GM19395 (cell line): ENCODE measurements around the gene KLHL29.

ENCODE experiments used
- ATAC-seq: cut with Tn5 transposase; IDR thresholded peaks from one replicate; pipeline ENCODE4 v1.9.1; 2021; ENCODE audit warnings: mild to moderate bottlenecking, moderate library complexity; ENCODE audit not compliant: unreplicated experiment

Gene KLHL29

DNA sequence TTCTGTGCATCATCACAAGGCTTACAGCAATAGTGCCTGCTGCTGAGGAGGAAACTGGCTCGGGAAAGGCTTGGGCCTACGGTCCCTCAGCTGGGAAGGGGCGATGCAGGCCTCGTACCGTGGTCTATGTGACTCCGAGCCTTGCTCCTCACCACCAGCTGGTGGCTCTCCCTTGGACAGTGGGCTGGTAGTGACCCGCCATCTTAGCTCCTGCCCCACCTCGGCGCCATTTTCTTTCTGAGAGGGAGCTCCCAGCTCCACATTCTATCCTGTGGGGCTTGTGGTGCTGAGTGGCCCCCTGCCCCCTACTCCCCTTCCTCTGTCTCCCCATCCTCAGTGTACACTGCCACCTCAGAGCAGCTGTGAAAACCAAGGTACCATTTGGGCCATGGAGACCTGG lies 255.7 kb downstream of the KLHL29 start:
- no peak for ATAC-seq

GRCh38 chr2:23642516-23642915 lies 257.5 kb downstream of the KLHL29 start:
- ATAC-seq = no peak

DNA sequence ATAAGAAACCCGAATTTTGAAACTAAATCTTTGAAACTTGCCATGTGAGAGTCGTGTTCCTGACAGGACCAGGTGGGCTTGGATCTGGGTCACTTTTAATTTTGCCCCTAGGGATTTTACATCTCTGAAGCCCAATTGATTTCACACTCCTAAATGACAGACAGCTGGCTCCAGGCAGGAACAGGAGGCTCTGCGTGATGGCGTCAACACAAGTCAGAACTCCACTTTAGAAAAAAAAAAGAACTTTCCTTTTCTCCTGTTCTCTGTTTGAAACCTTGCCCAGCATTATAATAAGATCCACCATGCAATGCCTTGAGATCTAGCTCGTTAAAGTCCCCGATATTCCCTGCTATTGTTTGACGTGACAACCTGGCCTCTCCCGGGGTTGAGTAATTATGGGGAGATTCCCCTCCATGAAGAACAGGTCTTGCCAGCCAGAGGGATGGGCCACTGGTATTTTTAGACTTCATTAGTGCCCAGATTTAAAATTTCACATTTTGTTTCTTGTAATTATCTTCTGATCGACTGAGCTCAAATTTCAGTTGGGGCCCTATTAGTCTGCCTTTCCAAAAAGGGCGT lies 260.3 kb downstream of the KLHL29 start:
- no peak for ATAC-seq

- ATAC-seq = no peak
Measured at GRCh38 chr2:23647563-23647962, 262.6 kb downstream of the KLHL29 start.

DNA sequence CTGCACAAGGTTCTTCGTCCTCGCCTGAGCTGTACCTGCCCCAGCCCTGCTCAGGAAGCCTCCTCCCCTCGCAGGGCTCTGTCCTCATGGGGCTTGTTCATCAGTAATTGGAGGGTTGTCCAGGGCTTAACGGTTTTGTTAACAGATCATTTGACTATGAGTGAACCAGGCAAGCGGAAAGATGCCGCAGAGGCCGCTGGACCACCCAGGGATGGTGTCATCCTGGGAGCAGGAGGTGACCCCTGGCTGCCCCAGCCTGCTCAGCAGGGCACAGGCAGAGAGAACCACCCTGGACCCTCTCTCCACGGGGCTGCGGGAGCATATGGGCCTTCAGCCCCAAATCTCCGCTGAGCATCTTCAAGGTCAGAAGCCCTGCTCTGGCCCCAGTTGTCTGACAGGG lies 264.3 kb downstream of the KLHL29 start:
- ATAC-seq = no peak

DNA sequence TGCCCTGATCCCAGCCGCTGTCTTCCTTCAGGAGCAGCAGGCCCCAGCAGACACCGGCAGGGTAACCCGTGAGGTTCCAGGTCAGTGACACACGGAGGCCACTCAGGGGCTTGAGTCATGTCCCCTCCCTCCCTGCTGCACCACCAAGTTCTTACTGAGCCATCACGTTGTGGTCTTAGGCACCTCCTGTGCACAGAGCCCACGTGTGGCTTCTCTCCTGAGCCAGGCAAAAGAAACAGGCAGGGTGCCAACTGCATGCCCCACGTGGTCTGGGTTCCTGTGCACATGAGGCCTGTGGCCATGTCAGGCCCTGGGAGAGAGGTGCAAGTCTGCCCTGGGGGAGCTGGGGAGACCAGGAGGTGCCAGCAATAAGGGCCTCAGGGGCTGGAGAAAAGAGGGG lies 264.8 kb downstream of the KLHL29 start:
- no peak for ATAC-seq

DNA sequence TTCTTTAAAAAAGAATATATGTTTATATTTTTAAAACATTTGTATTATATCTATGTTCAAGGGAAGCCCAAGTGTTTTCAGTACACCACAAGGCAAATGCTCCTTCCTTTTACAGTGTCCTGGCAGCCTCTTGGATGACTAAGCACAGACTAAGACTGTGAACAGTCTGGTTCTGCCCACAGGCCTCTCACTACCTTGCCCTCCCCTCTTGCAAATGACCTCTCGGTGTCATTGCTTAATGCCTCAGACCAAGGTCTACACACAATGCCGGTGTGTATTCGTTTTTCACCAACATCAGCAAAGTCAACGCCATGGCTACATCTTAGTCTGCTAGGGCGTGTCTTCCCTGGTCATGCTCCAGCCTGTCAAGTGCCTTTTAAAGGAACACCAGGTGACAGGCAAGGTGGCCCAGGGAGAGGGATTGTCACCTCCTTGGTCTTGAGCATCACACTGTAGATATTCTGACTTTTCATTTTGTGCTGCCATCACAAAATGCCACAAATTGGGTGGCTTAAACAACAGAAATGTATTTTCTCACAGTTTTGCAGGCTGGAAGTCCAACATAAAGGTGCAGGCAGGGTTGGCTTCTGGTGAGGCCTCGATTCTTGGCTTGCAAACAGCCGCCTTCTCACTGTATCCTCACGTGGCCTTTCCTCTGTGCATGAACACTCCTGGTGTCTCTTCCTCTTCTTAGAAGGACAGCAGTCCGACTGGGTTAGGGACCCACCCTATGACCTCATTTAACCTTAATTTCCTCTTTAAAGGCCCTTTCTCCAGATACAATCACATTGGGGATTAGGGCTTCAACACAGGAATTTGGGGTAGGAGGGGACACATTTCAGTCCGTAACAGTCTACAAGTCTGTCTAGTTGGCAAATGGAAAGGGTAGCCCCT lies 266.5 kb downstream of the KLHL29 start:
- no peak for ATAC-seq

DNA sequence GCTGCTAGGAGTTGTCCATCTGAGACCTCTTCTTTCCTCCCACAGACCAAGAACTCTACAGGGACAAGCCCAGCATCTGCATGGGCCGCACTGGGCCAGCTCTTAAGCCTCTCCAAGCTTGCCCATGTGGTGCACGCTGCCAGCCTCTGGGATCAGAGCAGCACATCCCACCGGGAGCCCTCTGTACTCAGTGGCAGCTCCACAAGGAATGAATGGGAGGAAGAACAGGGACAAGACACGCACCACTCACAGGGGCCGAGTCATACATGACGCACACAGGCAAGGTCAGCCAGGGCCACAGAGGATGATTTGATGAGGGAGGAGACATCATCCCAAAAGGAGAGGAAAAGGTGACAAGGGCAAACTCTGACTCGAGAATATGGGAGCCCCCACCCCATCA lies 268.3 kb downstream of the KLHL29 start:
- no peak for ATAC-seq

- no peak for ATAC-seq
Measured at GRCh38 chr2:23654756-23655155, 269.8 kb downstream of the KLHL29 start.

- ATAC-seq = no peak
Measured at GRCh38 chr2:23655934-23656596, 271.1 kb downstream of the KLHL29 start.

DNA sequence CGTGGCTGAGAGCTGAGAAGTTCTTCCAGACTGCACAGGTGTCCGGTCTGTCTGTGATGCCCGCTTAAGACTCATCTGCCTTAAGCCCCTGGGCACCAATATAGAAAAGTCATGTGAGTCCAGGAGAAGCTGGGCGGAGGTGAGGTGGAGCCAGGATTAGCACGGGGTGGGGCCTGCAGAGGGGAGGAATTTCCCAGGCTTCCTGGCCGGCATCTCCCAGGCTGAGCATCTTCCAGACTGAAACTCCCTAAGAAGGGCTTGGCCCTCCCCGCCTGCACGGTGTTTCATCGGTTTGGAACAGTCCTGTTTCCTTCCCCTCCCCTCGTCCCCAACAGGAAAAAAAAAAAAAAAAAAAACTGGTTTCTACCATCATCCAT lies 271.6 kb downstream of the KLHL29 start:
- ATAC-seq = no peak

- ATAC-seq = no peak
Measured at GRCh38 chr2:23657371-23657770, 272.4 kb downstream of the KLHL29 start.

GRCh38 chr2:23657934-23658333 lies 273.0 kb downstream of the KLHL29 start:
- ATAC-seq = no peak

GRCh38 chr2:23658466-23658942 lies 273.5 kb downstream of the KLHL29 start:
- no peak for ATAC-seq

- no peak for ATAC-seq
Measured at GRCh38 chr2:23659328-23659727, 274.3 kb downstream of the KLHL29 start.

DNA sequence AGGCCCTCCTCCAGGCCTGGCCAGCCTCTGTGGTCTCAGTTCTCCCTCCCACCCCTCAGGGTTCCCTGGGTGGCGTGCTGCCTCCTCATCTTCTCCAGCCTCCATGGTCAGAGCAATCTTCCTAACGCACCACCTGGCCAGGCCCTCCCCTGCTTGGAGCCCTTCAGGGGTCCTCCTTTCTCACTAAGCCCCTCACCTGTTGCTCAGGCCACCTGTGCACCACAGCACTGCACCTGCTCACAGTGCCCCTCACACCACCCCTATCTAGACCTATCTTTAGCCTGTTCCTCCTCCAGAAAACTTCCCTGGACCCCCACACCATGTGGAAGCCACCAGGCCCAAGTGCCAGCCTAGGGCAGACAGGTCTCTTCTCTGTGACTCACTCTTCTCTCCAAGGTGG lies 274.8 kb downstream of the KLHL29 start:
- no peak for ATAC-seq

- ATAC-seq = no peak
Measured at GRCh38 chr2:23660237-23660636, 275.3 kb downstream of the KLHL29 start.

GRCh38 chr2:23661276-23662050 lies 276.5 kb downstream of the KLHL29 start:
- no peak for ATAC-seq

GRCh38 chr2:23662466-23662865 lies 277.5 kb downstream of the KLHL29 start:
- no peak for ATAC-seq

DNA sequence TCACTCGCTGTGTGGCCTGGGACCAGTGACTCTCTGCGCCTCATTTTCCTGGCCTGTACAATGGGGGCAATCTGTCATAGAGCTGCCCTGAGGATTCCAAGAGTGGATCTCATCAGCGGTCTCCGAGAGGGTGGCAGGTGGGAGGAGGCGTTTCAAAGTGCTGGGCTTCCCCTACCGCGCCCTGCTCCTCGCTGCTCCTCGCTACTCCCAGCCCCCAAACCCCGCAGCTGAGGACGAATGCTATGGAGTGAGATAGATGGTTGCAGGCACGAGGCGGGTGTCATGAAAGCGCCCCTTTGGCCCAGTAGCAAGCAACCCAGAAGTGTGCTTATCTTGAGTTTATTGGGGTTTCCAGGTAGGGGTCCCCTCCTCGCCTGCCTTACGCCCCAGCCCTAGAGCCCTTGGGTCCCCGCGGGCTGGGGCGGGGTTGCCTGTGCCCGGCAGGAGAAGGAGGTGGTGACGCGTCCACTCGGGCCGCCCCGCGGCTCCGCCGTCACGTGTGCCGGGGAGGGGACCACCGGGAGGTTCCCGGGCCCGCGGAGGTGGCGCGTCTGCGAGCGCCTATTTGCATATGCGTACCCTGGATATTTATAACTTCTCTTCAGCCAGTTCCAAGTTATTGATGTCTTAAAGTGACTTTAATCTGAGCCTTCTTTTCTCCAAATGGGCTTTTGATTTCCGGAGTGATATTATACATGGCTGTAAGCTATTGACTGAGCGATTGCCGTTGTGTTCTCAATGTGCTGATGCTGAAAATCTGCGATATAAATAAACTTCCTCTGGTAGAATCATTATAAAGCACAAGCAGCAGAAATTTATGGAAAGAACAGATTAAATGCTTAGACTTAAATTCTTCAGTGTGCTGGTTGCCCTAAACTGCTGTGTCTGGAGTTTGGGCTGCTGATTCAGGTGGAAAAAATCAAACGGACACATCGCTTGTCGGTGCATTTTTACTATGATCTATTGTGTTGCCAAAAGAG lies 278.3 kb downstream of the KLHL29 start:
- ATAC-seq = no peak
